Dermis microvascular lymphatic vessel endothelial cell (primary cell): ENCODE measurements around the gene KRI1. TPM values are rescaled to one million over a fixed set of nuclear protein-coding genes. Genes with fewer than 3 reads are reported as not detected.

Experiments
- DNase-seq, 2 donors: peaks; one replicate each; pipeline versions ENCODE4 v3.0.0 to v3.0.0-alpha.2; 2010; ENCODE audit warnings: low read depth in 2 of 2
- total RNA-seq: library from RNA; depleted of rRNA; stranded (reverse); fragments of >200 nt; gene quantifications from 2 replicates; pipeline ENCODE4 v1.2.1, GENCODE V29; 2014

KRI1 gene
- total RNA-seq, 1 donor from 2014 or later = 6.2 TPM

GRCh38 chr19:10518444-10519361 lies 47.1 kb downstream of the KRI1 start:
- no peak for DNase-seq

GRCh38 chr19:10517760-10518443 lies 47.9 kb downstream of the KRI1 start:
- no peak for DNase-seq

DNA sequence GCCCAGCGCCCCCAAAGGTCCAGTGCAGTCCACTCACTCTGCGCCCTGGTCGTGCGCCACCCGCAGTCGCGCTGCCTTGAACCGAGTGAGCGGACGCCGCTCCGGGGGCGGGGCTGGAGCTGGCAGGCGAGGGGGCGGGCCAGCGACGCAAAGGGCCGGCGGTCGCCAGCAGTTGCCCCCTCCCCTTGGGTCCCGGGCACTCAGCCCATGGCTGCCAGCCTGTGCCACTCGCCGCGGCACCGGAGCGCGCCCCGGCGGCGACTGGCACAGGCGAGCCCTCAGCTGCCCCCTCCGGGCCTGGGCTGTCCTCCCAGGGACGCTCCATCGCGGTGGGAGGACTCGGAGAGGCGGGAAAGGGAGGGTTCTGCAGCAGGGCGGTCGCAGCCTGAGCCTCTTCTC lies 48.5 kb downstream of the KRI1 start, which contains the start of gene S1PR5:
Gene S1PR5 (minus strand): TSS at position 87 of the 399 bp plus-strand sequence. CDS start 2,436 bp downstream, outside the sequence.
- peak in 1 of 2 donors; percentile 21 for DNase-seq

- no peak for DNase-seq
Observed at GRCh38 chr19:10516671-10517286, 49.0 kb downstream of the KRI1 start.

- DNase-seq = no peak
Observed at GRCh38 chr19:10516064-10516385, 49.8 kb downstream of the KRI1 start.

DNA sequence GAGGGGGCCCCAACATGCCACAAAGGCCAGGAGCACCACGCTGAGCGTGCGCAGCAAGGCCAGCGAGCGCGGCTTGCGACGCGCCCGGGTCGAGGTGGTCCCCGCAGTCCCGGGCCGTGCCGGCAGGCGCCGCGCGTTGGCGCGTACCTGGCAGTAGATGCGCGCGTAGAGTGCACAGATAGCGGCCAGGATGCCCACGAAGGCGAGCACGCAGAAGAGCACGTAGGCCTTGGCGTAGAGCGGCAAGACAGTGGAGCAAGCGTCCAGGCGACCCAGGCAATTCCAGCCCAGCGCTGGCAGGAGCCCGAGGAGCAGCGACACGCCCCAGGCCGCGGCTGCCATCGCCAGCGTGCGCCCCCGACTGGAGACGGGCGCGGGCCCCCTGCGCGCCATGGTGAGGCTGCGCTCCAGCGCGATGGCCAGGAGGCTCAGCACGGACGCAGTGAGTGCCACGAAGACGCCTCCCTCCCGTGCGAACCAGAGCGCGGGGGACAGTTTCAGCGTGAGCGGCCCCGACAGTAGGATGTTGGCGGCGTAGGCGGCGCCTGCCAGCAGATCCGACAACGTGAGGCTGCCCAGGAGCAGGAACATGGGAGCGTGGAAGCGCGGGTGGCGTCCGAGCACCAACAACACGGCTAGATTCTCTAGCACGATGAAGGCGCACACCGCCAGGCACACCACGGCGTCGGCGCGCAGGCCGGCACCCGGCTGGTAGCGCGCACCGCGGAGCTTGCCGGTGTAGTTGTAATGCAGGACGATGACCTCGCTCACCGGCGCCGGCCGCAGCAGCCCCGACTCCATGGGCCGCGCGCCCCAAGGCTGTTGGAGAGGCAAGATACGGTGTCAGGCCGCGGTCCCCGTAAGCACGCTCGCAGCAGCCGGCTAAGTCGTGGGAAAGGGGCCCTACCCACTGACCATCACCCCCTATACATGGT lies 51.3 kb downstream of the KRI1 start:
- DNase-seq = peak in 1 of 2 donors; percentile 40

DNA sequence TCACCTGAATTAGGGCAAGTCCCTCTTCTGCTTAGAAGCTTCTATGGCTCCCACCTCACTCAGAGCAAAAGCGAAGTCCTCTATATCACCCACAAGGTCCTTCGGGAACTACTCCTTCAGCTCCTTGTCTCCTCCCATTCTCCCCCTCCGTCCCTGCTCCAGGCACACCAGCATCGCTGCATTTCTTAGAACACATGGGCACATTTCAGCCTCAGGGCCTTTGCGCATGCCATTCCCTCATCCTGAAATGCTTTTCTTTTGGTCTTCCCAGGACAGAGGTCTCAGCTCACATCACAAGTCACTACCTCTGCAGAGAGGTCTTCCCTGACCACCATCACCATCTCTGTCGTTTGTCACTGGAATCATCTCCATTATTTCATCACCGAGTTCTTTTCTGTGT lies 52.6 kb downstream of the KRI1 start:
- DNase-seq = no peak

DNA sequence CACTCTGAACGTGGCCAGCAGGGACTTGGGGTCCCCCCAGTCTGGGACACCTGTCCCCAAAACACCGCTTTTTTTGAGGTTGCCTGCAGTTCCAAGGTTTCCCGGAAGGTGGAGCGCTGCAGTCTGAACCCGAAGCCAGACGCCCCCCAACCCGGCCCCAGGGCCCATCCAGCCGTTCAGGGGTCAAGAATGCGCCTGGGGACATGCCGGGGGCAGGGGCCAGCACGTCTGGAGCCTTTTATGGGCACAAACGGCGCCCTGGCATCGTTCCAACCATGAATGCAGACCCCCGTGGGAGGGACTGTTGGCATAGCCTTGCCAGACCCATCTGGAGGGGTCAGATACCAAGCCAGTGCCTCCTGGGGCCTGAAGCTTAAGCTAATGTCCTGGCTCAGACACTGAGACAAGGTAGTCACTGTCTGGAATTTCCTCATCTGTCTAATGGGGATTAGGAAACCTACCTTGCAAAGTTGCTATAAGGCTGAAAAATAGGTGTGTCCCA lies 55.5 kb downstream of the KRI1 start:
- no peak for DNase-seq

- DNase-seq = no peak
Observed at GRCh38 chr19:10508707-10509106, 57.1 kb downstream of the KRI1 start.

- no peak for DNase-seq
Observed at GRCh38 chr19:10508036-10508435, 57.8 kb downstream of the KRI1 start.

DNA sequence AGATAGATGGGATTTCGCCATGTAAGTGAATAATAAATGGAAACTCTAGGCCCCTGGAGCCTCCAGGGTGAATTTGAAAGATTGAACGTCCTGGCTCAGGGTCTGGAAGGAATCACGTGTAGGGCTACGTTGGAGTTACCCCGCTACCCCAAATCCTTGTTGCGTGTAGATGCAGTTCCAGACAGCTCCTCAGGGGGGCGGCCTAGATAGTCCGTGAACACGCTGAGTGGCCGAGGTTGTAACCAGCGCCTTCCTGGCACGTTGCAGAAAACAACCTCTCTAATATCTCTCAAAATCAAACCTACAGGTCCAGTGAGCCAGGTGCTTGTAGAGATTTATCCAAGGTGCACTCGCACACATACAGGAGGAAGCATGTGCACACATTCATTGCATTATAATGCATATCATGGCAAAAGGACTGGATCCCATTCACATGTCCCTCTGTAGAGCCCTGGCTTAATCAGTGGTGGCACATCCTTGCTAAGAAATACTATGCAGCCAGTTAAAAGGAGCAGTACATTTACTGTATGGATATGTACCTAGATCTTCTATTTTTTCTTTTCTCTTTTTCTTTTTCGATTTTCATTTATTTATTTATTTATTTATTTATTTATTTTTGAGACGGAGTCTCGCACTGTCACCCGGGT lies 60.1 kb downstream of the KRI1 start:
- peak in 1 of 2 donors; percentile 71 for DNase-seq

Other genes starting within 250 kb of the KRI1 start
- 14.6 and 15.4 TPM in 2 replicates for gene FDX2, start 250.0 kb downstream of the KRI1 start, total RNA-seq
- gene RAVER1, start 232.5 kb downstream of the KRI1 start, total RNA-seq = 5.4 and 8.3 TPM in 2 replicates
- gene ICAM3, start 226.4 kb downstream of the KRI1 start, total RNA-seq = 6.2 and 8.7 TPM in 2 replicates
- 57.0 and 66.2 TPM in 2 replicates for gene TYK2, start 185.4 kb downstream of the KRI1 start, total RNA-seq
- gene CDC37, start 162.5 kb downstream of the KRI1 start, total RNA-seq = 219 and 250 TPM in 2 replicates
- 1.3 and 3.7 TPM in 2 replicates for gene PDE4A, start 145.5 kb downstream of the KRI1 start, total RNA-seq
- gene KEAP1, start 62.7 kb downstream of the KRI1 start, total RNA-seq = 72.1 and 95.3 TPM in 2 replicates
- gene S1PR5, start 48.6 kb downstream of the KRI1 start, total RNA-seq = 0.13 TPM in 1 of 2 replicates, not detected in the other
- 7.8 and 9.0 TPM in 2 replicates for gene ATG4D, start 22.1 kb downstream of the KRI1 start, total RNA-seq
- gene CDKN2D, start 3.0 kb upstream of the KRI1 start, total RNA-seq = 4.8 and 4.9 TPM in 2 replicates
- gene AP1M2, start 21.3 kb upstream of the KRI1 start, total RNA-seq = not detected in 2 replicates
- 43.6 and 96.3 TPM in 2 replicates for gene SLC44A2, start 59.5 kb upstream of the KRI1 start, total RNA-seq
- 94.7 and 98.0 TPM in 2 replicates for gene ILF3, start 88.3 kb upstream of the KRI1 start, total RNA-seq
- 23.3 and 29.7 TPM in 2 replicates for gene QTRT1, start 135.4 kb upstream of the KRI1 start, total RNA-seq
- 77.4 and 107 TPM in 2 replicates for gene DNM2, start 152.1 kb upstream of the KRI1 start, total RNA-seq